Left renal pelvis (tissue), 4 donors: Measurements from ENCODE around the gene ATRN. TPM values are rescaled to one million over a fixed set of nuclear protein-coding genes. Genes with fewer than 3 reads are reported as not detected.
"Not testable (repeated sequence)": the region's sequence is repeated elsewhere in the genome, so short reads cannot be mapped to it uniquely, and the experiment has no call there.

Experiments
- DNase-seq, 4 donors: peaks; one replicate each; pipeline ENCODE4 v3.0.0-alpha.2; 2013; ENCODE audit warnings: low read depth in 4 of 4, low spot score in 3 of 4
- polyA plus RNA-seq, 4 donors: library from polyadenylated mRNA; unstranded; fragments of 120-200 nt; gene quantifications; one replicate each; pipeline ENCODE4 v1.2.1, GENCODE V29; 2013; ENCODE audit not compliant: insufficient read length in 4 of 4

Gene ATRN
- polyA plus RNA-seq, 4 donors = 41.0 to 57.3 (median 47.5) TPM

- DNase-seq = no peak
These were observed 6.7 kb upstream of the ATRN start for GRCh38 chr20:3464166-3464565.

DNA sequence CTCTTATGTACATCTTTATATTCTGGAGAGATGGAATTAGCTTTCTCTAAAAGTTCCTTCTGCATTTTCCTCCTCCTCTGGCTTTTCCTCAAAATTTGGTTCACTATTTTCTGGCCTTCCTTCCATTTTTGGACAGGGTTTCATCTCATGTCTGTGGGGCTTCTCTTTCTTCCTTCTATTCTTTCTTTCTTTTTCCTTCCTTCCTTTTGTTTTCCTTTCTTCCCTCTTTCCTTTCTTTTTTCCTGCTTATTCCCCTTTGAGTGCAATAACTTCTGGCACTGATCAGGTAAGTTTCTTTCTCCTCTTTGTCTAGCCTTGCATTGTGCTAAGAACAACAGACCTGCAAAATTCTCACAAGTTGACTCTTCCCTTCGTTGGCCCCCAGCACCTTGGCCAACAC is 5.5 kb upstream of the ATRN start:
- no peak for DNase-seq

- no peak for DNase-seq
These were observed 601 bp upstream of the ATRN start for GRCh38 chr20:3470208-3470626.

DNA sequence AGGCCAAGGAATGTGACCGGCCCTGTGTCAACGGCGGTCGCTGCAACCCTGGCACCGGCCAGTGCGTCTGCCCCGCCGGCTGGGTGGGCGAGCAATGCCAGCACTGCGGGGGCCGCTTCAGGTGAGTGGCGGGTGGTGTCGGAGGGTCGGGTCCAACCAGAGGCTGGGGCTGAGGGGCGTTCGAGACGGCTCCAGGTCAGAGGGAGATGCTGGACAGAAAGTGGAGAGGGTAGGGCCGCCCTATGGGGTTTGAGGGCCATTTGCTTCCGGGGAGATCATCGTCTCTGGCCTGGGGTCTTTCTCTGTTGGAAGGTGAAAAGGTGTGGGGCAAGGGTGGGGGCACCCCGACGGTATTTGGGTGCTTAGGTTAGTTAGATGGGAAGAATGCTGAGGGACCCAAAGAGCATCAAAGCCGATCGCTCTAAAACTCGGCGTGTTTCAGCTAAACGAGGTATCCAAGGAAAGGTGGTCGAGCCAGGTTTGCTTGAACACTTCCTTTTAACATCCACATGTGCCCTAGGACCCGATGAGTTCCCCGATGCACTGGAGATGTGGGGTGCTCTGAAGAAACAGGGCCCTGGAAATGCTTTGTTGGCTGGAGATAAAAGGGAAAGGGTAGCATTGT is 691 bp downstream of the ATRN start:
- DNase-seq = no peak

DNA sequence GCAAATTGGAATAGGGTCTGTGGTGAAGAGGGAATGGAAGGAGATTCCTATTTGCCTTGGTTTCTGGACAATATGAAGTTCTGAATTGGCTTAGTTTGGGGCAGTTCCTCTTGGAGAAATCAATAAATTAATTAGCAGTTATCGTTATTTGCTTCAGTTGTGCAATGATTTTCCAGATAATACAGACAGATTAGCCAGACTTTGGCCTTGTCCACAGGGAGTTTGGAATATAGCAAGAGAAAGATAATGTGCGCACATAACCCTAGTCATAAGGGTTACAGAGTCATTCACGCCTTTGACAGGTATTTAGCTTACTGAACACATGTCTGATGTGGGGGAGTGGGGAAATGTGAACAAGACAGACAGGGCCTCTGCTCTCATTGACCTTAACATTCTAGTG is 1.3 kb downstream of the ATRN start:
- no peak for DNase-seq

DNA sequence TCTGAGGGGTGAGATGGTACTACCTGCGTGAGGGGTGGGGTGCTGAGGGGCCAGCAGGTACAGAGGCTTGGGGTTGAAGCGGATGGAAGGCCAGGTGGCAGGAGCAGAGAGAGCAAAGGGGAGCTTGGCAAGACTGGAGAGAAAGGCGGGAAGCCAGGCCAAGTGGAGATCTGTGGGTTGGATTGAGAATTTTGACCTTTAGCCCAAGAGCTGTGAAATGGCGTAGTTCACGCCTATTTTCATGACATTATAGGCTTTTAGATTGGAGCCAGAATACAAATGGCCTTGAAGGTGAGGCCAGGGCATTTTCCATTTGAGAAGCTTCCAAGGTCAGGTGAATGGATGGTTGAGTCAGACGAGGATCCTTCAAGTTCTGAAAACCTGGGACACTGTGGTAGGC is 2.5 kb downstream of the ATRN start:
- no peak for DNase-seq

GRCh38 chr20:3473944-3474343 is 3.1 kb downstream of the ATRN start:
- DNase-seq = no peak

- DNase-seq = not testable (repeated sequence)
These were observed 6.4 kb downstream of the ATRN start for GRCh38 chr20:3477003-3477860.

- DNase-seq = no peak
These were observed 7.2 kb downstream of the ATRN start for GRCh38 chr20:3477861-3478544.

GRCh38 chr20:3479025-3479424 is 8.2 kb downstream of the ATRN start:
- no peak for DNase-seq

- DNase-seq = no peak
These were observed 9.2 kb downstream of the ATRN start for GRCh38 chr20:3479759-3480615.

DNA sequence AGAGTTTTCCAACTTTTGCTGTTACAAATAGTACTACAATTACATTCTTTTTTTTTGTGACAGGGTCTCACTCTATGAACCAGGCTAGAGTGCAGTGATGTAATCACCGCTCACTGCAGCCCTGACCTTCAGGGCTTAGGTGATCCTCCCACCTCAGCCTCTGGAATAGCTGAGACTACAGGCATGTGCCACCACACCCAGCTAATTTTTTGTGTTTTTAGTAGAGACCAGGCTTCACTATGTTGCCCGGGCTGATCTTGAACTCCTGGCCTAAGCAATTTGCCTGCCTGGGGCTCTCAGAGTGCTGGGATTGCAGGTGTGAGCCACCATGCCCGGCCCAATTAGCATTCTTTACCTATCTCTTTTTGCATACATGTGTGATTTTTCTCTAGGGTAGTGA is 12.5 kb downstream of the ATRN start:
- DNase-seq = no peak

DNA sequence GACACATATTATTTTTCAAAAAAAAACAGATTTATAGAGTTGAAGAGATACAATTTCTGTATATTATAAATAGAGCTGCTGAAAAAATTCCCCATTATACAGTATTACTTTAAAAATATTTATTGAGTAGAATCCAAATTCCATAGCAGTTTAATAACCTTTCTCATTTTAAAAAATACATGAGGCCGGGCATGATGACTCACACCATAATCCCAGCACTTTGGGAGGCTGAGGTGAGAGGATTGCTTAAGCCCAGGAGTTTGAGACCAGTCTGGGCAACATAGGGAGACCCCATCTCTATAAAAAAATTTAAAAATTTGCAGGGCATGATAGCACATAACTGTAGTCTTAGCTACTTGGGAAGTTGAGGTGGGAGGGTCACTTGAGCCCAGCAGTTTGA is 13.0 kb downstream of the ATRN start:
- DNase-seq = no peak

DNA sequence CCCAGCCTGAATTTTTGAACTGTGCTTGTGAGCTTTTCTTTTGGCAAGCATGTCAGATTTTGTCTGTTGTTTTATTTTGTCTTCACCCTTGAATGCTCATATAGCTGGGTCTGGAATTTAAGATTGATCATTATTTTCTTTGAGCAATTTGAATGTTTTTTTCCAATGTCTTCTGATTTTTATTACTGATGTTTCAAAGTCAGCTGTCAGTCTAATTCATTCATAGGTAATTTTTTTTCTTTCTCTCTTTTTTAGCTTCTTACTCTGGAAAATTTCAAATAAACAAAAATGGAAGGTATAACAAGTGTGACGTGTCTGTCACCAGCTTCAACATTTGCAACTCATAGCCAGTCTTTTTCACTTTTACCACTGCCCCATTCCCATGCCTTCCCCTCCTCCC is 15.1 kb downstream of the ATRN start:
- DNase-seq = no peak

GRCh38 chr20:3486850-3487249 is 16.0 kb downstream of the ATRN start:
- DNase-seq = no peak

DNA sequence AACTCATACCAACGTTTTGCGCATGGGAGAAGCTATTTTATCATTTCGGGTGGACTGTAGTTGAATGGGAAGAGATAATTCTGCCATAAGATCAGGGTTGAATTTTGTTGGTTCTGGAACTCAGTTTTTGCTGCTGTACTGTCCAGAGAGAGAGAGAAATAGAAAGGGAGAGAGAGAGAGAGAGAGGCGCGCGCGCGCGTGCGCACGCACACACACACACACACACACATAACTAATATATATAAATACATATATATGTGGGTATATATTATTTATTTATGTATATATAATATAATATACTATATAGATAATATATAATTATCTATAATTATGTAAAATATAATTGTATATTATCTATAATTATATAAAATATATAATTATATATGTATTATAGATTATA is 21.9 kb downstream of the ATRN start:
- DNase-seq = no peak

DNA sequence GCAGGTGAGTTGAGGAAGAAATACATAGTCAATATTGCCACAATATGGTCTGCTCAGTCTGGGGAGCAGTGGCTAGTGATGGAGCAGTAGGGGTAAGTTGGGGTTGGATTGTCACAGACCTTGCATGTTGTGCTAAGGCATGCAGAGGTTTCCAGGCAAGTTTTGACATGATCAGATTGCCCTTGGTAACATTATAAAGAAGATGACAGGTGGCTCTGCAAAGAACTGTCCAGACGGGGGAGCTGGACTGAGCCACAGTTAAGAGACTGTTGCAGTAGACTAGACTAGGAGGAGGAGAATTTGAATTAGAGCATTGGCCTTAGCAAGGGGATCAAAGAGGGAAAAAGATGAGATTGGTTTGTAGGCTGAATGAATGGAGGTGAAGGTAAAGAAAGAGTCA is 23.4 kb downstream of the ATRN start:
- no peak for DNase-seq

GRCh38 chr20:3502878-3503277 is 32.1 kb downstream of the ATRN start:
- DNase-seq = no peak

DNA sequence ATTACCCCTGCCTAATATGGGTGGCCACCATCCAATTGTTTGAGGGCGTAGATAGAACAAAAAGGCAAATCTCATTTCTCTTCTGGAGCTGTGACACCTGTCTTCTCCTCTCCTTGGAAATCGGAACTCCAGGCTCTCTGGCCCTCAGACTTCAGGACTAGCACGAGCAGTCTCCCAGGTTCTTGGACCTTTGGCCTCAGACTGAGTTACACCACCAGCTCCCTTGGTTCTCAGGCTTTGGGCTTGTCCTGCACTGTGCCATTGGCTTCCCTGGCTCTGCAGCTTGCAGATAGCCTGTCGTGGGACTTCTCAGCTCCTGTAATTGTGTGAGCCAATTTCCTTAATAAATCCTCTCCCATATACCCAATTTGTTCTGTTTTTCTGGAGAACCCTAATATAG is 34.3 kb downstream of the ATRN start:
- no peak for DNase-seq

DNA sequence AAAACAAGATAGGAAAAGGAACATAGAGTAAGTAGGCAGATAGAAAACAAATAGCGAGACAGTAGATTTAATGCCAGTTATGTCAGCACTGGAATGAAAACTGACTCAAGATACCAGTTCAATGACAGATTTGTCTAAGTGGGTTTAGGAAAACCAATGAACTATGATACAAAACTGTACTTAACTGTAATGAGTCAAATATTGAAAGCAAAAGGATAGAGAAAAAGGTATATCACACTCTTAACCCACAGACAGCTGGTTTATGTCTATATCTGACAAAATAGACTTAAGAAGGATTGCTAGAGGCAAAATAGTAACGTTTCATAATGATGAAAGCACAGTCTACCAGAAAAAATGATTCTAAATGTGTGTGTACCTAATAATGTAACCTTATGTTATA is 38.2 kb downstream of the ATRN start:
- DNase-seq = no peak

- no peak for DNase-seq
These were observed 39.3 kb downstream of the ATRN start for GRCh38 chr20:3510110-3510509.
